NCI-H2107 (cell line): Measurements from ENCODE around the gene OR3A2.
"Not testable (repeated sequence)": the region's sequence is repeated elsewhere in the genome, so short reads cannot be mapped to it uniquely, and the experiment has no call there.

Experiments used
- DNase-seq: peaks from one replicate; lab custom pipeline; 2025; lab: John Stamatoyannopoulos, UW

OR3A2 gene

DNA sequence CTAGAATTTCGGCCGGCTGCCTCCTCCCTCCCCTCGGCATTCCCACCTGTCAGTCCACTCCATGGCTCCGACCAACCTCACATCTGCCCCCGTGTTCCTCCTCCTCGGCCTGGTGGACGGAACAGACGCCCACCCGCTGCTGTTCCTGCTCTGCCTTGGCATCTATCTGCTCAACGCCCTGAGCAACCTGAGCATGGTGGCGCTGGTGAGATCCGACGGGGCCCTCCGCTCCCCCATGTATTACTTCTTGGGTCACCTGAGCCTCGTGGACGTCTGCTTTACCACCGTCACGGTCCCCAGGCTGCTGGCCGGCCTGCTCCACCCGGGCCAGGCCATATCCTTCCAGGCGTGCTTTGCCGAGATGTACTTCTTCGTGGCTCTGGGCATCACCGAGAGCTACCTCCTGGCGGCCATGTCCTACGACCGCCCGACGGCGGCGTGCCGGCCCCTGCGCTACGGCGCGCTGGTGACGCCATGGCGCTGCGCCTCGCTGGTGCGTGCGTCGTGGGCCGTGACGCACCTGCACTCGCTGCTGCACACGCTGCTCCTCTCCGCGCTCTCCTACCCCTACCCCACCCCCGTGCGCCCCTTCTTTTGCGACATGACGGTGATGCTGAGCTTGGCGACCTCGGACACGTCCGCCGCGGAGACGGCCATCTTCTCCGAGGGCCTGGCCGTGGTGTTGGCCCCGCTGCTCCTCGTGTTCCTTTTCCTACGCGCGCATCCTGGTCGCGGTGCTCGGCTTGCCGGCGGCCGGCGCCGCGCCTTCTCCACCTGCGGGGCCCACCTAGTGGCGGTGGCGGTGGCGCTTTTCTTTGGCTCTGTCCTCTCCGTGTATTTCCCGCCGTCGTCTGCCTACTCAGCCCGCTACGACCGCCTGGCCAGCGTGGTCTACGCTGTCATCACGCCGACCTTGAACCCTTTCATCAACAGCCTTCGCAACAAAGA, at the start of gene OR3A2:
Gene OR3A2, minus strand, starts transcription at position 440 of the 948 bp plus-strand sequence.
- no peak for DNase-seq

DNA sequence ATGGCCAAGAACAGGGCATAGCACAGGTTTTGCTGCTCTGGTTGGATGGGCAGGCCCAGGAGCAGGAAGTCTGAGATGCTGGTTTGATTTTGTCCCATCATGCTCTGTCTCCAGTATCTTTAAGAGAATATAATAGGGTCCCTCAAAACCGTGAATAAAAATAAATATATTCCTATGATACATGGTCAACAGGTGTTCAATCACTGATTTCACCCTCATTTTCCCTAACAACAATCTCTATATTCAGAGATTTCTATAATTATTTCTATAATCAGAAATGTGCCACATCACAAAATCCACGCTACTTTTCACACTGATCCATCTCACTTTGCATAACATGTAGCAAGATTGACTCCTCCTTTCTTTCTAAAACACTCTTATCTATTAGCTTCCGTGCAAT, 47.6 kb upstream of the OR3A2 start, which contains the start of gene OR1E2:
Gene OR1E2, minus strand, starts transcription at position 101 of the 400 bp plus-strand sequence. Its CDS starts 0 bp downstream, at position 101.
- DNase-seq = no peak

DNA sequence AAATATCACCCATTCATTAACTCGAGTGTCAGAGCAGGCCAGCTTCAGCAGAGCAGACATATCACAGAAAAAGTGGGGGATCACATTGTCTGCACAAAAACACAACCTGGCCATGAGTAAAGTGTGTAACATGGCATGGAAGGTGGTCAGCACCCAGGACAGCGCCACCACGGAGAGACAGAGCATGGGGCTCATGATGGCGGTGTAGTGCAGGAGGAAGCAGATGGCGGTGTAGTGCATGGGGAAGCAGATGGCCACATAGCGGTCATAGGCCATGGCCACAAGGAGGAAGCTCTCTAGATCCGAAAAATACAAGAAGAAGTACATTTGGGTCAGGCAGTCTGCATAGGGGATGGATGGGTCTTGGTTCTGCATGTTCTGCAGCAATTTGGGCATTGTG, 47.1 kb upstream of the OR3A2 start:
- not testable (repeated sequence) for DNase-seq

DNA sequence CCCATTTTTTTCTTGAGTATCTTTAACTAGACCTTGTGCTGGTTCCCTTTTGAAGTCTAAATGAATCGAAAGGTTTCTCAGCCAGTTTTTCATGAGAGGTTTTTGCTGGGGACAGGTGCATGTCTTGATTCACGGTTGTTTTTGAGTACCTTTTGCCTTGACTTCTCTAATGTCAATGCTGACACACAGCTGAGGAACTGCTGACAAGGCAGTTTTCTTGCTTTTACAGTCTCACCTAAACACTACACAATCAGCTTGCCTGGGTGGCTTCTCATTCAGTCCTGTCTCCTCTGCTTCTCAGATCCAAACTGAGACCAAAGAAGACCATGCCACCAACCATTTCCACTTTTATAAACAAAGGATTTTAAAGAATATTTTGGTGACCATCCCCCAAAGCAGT, 32.1 kb upstream of the OR3A2 start:
- no peak for DNase-seq

DNA sequence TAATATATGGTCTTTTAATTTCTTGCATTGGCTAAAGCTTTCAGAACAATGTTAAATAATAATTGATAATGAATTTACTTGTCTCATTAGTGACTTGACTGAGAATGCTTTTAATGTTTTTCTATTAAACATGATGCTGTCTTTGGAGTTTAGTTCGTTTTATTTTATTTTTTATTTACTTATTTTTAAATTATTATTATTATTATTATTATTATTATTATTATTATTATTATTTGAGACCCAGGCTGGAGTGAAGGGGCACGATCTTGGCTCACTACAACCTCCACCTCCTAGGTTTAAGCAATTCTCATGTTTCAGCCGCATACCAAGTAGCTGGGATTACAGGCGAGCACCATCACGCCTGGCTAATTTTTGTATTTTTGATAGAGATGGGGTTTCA, 29.5 kb upstream of the OR3A2 start:
- no peak for DNase-seq

DNA sequence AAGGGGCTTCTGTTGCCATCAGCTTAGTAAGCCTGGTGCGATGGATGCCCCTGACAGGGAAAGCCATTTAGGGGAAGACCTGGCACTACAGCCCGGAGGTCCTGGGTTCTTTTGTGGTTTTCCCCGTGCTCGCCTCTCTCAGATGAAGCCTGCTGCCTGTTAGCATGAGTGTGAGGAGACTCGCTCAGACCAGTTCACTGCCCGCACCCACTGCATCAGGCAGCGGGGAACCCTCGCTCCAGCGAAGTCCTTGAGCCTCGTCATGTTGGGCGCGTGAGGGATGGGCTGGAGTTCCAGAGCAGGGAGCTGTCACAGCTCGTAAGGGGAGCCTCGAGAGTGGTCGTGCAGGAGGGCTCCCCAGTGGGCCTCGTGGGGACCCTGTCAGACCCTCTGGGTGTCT, 26.1 kb upstream of the OR3A2 start:
- DNase-seq = not testable (repeated sequence)

DNA sequence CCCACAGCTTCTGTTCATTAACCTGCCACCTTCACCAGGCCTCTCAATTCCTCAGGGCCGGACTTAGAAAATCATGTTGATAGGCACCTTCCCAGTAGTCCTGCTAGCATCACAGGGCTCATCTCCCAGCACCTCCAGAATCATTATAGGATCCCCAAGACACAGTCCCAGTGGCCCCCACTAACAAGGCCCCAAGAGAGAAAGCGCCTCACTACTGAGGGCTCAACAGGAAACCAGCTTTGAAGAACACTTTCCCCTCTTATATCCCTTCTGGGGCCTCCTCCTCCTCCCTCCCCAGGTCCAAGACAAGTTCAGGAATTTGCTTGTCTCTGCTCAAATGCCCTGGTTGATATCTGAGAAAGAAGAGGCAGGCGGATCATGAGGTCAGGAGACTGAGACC, 25.0 kb upstream of the OR3A2 start, which contains the start of gene OR3A3:
Gene OR3A3, plus strand, starts transcription at position 301 of the 400 bp plus-strand sequence.
- DNase-seq = no peak

DNA sequence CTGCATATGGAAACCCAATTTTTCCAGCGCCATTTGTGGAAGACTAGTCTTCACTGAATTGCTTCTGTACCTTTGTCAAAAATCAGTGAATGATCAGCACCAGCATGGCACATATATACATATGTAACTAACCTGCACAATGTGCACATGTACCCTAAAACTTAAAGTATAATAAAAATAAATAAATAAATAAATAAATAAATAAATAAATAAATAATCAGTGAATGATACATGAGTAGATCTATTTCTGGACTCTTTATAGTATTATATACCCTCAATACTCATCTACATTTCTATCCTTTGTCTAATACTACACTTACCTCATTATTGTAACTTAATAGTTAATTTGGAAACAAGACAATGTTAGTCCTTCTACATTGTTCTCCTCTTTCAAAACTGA, 17.7 kb upstream of the OR3A2 start:
- not testable (repeated sequence) for DNase-seq

DNA sequence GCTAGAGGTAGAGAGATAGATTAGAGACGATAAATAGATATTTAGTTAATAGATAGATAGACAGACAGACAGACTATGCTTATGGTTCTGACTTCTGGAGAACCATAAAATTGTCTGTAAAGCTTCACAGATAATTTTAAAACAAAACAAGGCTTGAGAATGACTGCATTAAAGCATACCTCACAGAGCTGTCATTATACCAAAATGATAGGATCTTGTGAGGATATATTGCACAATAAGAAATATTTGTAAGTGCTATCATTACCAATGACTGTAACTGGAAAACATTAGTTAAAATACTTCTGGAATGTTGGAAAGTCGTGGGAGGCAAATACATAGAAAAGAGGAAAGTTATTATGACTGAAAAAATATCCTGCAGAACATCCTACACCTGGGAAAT, 15.7 kb upstream of the OR3A2 start:
- DNase-seq = no peak

DNA sequence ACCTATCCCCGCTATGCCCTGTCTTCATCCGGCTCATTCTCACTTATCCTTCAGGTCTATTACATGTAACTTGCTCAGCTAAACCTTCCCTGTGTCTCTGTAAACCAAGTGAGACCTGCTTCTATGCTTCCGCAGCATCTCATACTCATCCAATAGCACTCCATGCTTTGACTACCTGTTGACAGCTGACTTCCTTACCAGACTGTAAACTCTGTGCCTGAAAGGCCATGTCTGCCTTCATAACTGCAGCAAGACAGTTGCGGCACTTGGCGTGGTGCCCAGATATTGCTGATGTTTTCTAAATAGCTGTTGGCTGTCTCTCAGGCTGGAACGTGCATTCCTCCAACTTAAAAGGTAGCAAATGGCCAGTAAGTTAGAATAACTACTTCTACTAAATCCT, 13.9 kb upstream of the OR3A2 start:
- DNase-seq = no peak

DNA sequence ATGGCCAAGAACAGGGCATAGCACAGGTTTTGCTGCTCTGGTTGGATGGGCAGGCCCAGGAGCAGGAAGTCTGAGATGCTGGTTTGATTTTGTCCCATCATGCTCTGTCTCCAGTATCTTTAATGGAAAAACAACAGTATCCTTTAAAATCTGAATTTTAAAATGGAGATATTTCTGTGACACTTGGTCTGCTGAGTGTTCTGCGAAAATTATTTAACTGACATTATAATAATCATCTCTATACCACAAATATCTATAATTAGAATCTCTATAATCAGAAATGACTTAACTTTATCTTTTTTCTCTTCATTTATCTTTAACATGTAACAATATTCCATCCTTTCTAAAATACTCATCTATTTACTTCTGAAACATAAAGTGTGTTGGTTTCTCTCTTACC, 12.2 kb upstream of the OR3A2 start, which contains the start of gene OR1E1:
Gene OR1E1, minus strand, starts transcription at position 101 of the 400 bp plus-strand sequence. Its CDS starts 0 bp downstream, at position 101.
- DNase-seq = no peak

DNA sequence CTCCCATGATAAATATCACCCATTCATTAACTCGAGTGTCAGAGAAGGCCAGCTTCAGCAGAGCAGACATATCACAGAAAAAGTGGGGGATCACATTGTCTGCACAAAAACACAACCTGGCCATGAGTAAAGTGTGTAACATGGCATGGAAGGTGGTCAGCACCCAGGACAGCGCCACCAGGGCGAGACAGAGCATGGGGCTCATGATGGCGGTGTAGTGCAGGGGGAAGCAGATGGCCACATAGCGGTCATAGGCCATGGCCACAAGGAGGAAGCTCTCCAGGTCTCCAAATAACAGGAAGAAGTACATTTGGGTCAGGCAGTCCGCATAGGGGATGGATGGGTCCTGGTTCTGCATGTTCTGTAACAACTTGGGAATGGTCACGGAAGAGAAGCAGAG, 11.7 kb upstream of the OR3A2 start:
- DNase-seq = not testable (repeated sequence)

DNA sequence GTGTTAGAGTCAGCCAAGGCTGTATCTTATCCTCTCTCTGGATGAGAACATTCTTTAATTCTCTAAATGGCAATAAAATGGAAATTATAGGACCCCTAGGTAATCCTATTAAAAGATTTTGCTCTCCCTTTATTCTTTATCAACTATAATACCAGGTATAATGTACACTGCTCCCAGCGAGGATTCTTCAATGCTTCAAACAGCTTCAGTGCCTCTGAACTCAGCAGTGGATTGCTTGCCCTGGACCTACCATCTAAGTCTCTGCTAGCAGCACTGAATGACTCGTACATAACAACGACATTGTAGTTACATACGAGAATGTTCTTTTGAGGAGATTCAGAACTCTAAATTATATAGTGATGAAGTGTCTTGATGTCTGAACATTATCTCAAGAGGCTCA, 3.7 kb upstream of the OR3A2 start:
- no peak for DNase-seq

DNA sequence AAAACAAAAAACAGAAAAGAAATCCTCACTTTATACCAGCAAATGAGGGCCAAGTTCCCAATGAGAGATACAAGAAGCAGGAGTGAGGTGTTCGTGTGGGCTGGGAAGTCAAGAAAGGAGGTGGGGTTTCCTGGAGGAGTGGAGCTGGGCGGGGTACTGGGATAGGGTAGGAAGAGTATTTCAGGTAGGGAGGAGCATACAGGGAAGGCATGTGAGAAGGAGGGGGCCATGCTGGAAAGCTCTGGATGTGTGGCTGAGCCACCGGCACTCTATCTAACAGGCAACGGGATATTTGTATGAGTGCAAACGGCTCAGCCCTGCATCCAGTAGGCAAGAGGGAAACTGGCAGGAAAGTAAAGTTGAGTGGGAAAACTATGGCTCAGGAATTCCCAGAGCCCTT, 4.2 kb downstream of the OR3A2 start:
- DNase-seq = no peak

DNA sequence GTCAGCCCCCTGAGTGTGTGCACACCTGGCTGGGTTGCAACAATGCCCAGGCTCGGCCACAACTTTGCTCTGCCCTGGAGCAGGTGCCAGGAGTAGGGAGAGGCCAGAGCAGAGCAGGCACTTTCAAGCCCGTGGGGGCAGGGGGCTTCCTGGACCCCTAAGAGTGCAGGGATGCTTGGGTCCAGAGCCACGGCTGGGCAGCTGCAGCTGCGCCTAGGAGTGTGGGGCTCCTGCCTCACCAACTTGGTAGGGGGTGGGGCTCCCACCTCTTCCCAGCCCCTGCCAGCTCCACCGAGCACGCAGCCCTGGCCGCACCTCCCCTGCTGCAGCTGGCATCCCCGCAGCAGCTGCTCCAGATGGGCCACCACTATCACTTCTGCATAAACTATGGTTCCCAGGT, 7.8 kb downstream of the OR3A2 start:
- no peak for DNase-seq

DNA sequence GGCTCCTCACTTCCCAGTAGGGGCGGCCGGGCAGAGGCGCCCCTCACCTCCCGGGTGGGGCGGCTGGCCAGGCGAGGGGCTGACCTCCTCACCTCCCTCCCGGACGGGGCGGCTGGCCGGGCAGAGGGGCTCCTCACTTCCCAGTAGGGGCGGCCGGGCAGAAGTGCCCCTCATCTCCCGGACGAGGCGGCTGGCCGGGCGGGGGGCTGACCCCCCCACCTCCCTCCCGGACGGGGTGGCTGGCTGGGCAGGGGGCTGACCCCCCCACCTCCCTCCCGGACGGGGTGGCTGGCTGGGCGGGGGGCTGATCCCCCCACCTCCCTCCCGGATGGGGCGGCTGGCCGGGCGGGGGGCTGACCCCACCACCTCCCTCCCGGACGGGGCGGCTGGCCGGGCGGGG, 14.9 kb downstream of the OR3A2 start:
- not testable (repeated sequence) for DNase-seq

DNA sequence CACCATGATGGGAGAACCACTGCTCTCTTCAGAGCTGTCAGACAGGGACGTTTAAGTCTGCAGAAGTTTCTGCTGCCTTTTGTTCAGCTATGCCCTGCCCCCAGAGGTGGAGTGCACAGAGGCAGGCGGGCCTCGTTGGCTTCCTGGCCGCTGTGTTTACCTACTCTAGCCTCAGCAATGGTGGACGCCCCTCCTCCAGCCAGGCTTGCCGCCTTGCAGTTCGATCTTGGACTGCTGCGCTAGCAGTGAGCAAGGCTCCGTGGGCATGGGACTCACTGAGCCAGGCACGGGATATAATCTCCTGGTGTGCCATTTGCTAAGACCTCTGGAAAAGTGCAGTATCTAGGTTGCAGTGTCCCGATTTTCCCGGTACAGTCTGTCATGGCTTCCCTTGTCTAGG, 43.3 kb downstream of the OR3A2 start:
- not testable (repeated sequence) for DNase-seq

DNA sequence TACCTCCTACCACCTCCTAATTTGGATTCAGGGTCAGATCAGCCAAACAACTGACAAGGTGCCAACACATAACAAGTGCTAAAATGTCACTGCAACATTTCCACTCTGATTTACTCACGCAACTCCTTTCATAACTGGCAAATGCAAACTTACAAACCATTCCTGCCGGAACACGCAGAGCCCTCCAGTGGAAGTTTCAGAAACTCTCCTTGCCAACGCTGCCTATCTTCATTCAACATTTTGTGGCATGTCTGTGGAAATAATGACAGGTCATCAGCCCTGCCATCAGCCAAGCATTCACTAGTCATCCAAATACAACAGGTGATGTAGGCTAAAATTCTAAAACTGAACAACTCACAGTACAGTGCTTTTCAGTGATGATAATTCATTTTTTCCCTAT, 50.2 kb downstream of the OR3A2 start:
- no peak for DNase-seq

DNA sequence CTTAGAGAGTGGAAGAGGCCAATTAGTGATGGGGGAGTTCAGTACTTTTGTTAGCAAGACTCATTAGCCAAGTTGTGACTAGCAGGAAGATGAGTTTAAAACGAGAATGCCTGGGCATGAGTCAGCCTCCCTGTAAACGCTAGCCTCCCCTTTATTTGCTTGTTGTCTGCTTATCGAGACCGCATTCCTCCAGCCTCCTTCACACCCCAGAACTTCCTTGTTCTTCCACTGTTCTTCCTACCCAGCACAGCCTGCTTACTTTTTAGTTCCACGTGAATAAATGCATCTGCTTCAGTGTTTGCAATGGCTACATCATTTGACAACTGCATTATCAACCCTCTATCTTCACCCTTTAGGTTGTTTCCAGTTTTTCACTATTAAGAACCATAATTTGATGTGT, 67.8 kb downstream of the OR3A2 start:
- DNase-seq = no peak

DNA sequence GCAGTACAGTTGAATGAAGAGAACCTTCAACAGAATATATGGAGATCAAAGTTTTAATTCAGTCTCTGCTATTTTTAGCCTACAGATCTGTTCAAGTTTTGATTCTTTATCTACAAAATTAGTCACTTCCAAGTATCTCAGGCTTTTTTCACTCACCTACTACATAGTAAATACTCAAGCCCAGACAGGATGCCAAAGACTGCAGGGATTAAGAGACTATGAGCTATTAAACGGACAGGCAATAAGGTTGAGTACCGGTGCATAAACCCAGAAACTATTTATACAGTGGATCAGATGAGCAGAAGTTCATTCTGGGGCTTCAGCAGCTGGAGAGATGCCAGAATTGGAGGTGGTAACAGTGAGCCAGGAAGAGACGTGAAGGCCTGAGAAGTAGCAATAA, 69.3 kb downstream of the OR3A2 start:
- DNase-seq = no peak

DNA sequence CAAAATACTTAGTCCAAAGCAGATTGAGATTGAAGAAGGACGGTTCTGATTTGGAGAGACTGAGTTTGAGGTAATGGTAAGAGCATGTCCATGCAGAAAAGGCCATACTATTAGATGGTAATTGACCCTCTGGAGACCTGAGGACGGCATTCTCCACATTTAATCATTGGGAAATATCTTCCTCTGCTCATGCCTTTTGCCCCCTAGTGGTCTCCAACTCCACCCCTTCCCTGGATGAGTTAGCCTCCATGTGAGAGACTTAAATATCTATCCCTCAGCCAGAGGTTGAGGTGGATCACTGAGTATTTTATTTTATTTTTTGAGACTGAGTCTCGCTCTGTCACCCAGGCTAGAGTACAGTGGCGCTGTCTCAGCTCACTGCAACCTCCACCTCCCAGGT, 77.5 kb downstream of the OR3A2 start:
- no peak for DNase-seq

DNA sequence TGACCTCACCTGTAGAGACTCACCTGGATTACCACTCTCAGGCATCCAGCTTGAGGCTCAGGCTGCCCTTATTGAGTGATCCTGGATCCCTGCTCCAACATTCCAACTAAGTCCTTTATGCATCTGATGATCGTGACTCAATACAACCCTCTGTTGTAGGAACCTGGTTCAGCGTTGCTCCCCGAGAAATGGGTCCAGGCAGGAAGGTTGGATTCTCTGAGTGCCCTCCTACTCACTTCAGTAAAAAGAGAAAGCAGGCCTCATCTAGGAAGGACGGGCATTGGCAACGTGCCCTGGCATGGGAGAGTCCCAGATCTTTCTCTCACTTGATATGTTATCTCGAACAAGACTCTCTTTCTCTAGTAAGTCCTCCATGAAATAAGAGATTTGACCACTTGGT, 87.8 kb downstream of the OR3A2 start, which contains the start of gene OR3A1:
Gene OR3A1, minus strand, starts transcription at position 101 of the 400 bp plus-strand sequence. CDS start 5,778 bp downstream, outside the sequence.
- no peak for DNase-seq

DNA sequence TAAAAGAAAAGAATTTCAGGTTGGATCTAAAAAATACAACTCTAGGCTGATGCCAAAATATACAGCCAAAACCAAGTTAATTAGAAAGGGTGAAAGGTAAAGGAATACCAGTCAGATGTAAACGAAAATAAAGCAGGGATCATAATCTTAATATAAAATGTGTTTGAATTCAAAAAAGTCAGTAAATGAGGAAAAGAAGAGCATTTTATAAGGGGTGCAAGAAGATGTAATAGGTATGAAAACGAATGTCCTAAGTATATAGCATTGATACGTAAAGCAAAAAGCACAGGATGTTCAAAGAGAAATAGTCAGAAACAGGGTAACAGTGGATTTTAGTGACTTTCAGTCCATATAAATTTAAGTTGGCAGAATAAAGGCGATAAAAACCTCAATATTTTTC, 90.5 kb downstream of the OR3A2 start:
- no peak for DNase-seq
